Spleen (tissue), 10 donors: ENCODE data around the gene SLC25A53. TPM values are rescaled to one million over a fixed set of nuclear protein-coding genes. Genes with fewer than 3 reads are reported as not detected.

Experiments used
- polyA plus RNA-seq, 3 donors: library from polyadenylated mRNA; stranded (reverse); fragments of 200-250 nt; gene quantifications; one replicate each; pipeline ENCODE4 v1.2.1, GENCODE V29; 2013
- total RNA-seq, 7 donors: library from RNA; depleted of rRNA in 3 of 7; stranded (reverse); fragments of >200 nt in 3 of 7; fragmentation: NEBNext Ultra II Directional in 4 of 7; extraction: Animal tissue kit (Norgen Biotek cat#: 25700) in 4 of 7; gene quantifications; one replicate each; pipeline versions ENCODE4 v1.1.0 to v1.2.1, GENCODE V29; 2016 to 2021
- donor health status: healthy with polysubstance abuse.
- donor health status: DM: no; HTN: no; CAD: no; lungs with moderate emphysema.
- donor health status: DM: no; HTN: no; CAD: no.
- donor health status: Bipolar disorder and iron deficiency.
- donor health status: healthy.
- donor health status: DM: no; HTN: no; CAD: no.
- donor health status: DM: yes; HTN: yes; CAD: no.

The SLC25A53 gene
- total and polyA plus RNA-seq, 10 donors = 4.5 to 31.7 (median 13.3) TPM

Other genes starting within 250 kb of the SLC25A53 start
- 1 to 10 TPM; 2.0 to 5.4 (median 3.2) TPM for gene TMSB15B, start 194.4 kb downstream of the SLC25A53 start, total RNA-seq
- 1 to 10 TPM; 5.0 to 8.6 (median 7.5) TPM for gene TMSB15B, start 194.4 kb downstream of the SLC25A53 start, polyA plus RNA-seq
- gene H2BW1, start 143.3 kb downstream of the SLC25A53 start, total RNA-seq = not detected
- gene H2BW1, start 143.3 kb downstream of the SLC25A53 start, polyA plus RNA-seq = not detected
- gene H2BW2, start 117.1 kb downstream of the SLC25A53 start, total RNA-seq = not detected
- gene H2BW2, start 117.1 kb downstream of the SLC25A53 start, polyA plus RNA-seq = not detected
- gene TMSB15C, start 80.8 kb downstream of the SLC25A53 start, total RNA-seq = 1 to 10 TPM in 5 of 7 donors, under 1 TPM in 2; 0.61 to 3.5 (median 1.4) TPM
- 1 to 10 TPM in 2 of 3 donors, under 1 TPM in 1; 0.77 to 1.3 (median 1.1) TPM for gene TMSB15C, start 80.8 kb downstream of the SLC25A53 start, polyA plus RNA-seq
- gene ZCCHC18, start 44.5 kb downstream of the SLC25A53 start, total RNA-seq = 10 to 100 TPM in 1 of 7 donors, 1 to 10 TPM in 6; 2.0 to 18.6 (median 3.6) TPM
- 10 to 100 TPM in 2 of 3 donors, 1 to 10 TPM in 1; 8.8 to 12.0 (median 11.8) TPM for gene ZCCHC18, start 44.5 kb downstream of the SLC25A53 start, polyA plus RNA-seq
- 10 to 100 TPM; 15.3 to 24.6 (median 19.2) TPM for gene FAM199X, start 9.4 kb upstream of the SLC25A53 start, total RNA-seq
- 1 to 10 TPM; 5.5 to 8.0 (median 5.6) TPM for gene FAM199X, start 9.4 kb upstream of the SLC25A53 start, polyA plus RNA-seq
- gene ESX1, start 97.9 kb upstream of the SLC25A53 start, total RNA-seq = not detected
- not detected for gene ESX1, start 97.9 kb upstream of the SLC25A53 start, polyA plus RNA-seq